Measurements from ENCODE around the gene NR3C1.

DNA sequence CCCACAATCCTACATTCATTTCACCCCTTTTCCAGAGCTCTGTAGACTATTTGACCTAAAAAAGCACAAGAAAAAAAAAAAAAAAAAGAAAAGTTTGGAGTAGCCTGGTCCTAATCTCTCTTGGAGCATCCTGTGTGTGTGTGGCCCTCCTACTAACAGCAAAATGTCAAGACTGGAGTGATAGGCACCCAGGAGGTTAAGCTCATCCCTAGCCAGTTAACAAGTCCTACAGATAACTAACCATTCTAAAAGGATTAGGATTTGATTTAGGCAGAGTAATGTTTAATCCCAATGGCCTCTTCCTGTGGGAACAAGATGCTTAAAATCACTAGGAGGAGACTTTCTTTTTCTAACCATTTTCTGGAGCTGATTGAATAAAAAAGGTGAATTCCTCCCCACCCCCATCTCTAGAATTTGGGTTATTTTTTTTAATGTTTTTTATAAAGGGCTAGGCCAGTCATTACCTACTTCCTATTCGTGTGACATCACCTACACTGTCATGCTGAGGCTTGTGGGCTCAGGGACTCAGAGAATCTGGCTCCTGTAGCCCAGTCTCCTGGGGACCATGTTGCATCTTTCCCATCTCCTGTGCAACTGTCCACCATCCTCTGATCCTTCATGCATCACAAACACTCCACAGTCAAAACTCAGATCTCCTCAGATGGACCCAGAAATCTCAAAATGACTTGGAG lies 43.2 kb upstream of the NR3C1 start:
- TF ChIP-seq, protein P1, sequence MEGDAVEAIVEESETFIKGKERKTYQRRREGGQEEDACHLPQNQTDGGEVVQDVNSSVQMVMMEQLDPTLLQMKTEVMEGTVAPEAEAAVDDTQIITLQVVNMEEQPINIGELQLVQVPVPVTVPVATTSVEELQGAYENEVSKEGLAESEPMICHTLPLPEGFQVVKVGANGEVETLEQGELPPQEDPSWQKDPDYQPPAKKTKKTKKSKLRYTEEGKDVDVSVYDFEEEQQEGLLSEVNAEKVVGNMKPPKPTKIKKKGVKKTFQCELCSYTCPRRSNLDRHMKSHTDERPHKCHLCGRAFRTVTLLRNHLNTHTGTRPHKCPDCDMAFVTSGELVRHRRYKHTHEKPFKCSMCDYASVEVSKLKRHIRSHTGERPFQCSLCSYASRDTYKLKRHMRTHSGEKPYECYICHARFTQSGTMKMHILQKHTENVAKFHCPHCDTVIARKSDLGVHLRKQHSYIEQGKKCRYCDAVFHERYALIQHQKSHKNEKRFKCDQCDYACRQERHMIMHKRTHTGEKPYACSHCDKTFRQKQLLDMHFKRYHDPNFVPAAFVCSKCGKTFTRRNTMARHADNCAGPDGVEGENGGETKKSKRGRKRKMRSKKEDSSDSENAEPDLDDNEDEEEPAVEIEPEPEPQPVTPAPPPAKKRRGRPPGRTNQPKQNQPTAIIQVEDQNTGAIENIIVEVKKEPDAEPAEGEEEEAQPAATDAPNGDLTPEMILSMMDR (IDR thresholded peaks at IDR 0.05; ENCODE audit: low read length): no peak
- no peak for TF ChIP-seq EZH2 (optimal IDR thresholded peaks at IDR 0.05; ENCODE audit: low read depth, low read length)
